Dermis microvascular lymphatic vessel endothelial cell (primary cell): ENCODE results near the gene PNPLA4. TPM values are rescaled to one million over a fixed set of nuclear protein-coding genes. Genes with fewer than 3 reads are reported as not detected.

Source experiments
- DNase-seq, 2 donors: peaks; one replicate each; pipeline versions ENCODE4 v3.0.0 to v3.0.0-alpha.2; 2010; ENCODE audit warnings: low read depth in 2 of 2
- total RNA-seq: library from RNA; depleted of rRNA; stranded (reverse); fragments of >200 nt; gene quantifications from 2 replicates; pipeline ENCODE4 v1.2.1, GENCODE V29; 2014

PNPLA4 gene
- total RNA-seq, 1 donor from 2014 or later: 10.1 TPM

DNA sequence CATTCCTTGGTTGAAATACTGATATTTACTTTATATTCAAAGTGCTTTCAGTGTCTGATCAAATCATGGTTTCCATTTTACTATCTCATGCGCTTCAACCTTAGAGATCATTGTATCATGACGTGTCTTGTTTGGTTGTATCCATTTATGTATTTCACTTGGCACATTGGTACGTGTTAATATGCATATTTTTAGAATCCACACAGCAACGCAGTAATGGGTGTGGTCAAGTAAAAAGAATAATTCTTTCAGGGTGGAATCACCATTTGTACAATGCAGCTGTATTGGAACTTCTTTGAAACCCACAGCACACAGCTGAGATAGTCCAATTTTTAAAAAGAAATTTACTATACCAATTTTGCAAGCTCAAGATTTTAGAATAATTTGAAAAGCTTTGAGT is 55.2 kb downstream of the PNPLA4 start:
- DNase-seq: no peak

DNA sequence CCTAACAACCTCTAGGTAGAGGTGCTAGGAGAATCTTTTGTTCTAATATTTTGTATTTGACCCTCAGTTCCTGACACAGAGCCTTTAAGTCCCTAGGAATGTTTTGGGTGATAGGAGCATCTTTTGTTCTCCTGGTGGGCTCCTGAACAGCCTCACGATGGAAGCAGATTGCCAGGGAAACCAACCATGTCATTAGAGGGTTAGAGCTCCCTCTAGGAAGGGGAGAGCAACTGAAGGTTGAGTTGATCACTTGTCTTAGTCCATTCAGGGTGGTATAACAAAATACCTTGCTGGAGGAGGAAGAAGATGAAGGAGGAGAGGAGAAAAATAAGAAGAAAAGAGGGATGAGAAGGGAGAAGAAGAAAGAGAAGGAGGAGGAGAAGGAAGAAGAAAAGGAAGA is 75.0 kb downstream of the PNPLA4 start:
- DNase-seq: no peak

Other genes starting within 250 kb of the PNPLA4 start
- gene VCX, start 84.2 kb downstream of the PNPLA4 start, total RNA-seq: not detected in 2 replicates
- gene VCX2, start 243.9 kb upstream of the PNPLA4 start, total RNA-seq: not detected in 2 replicates